Loucy (cell line): ENCODE measurements around the gene FBXW9.

Experiments used
- H2AFZ ChIP-seq: fragments of 200-600 bp; sonication (generic); 2 replicates; pipeline ENCODE4 v1.6.0; 2016; ENCODE audit warnings: antibody characterized with exemption, mild to moderate bottlenecking, low read length, moderate library complexity
- H3F3A ChIP-seq: fragments of 200-600 bp; 2 replicates; pipeline ENCODE4 v1.6.0; 2016; ENCODE audit warnings: antibody characterized with exemption, low read depth, mild to moderate bottlenecking
- H3K27me3 ChIP-seq: fragments of 200-600 bp; sonication (generic); 2 replicates; pipeline ENCODE4 v1.6.1; 2014; ENCODE audit warnings: low read length, mild to moderate bottlenecking; ENCODE audit not compliant: insufficient read depth, poor library complexity, severe bottlenecking
- H3K36me3 ChIP-seq: fragments of 200-600 bp; sonication (generic); 2 replicates; pipeline ENCODE4 v1.6.1; 2016; ENCODE audit warnings: low read length; ENCODE audit not compliant: insufficient read depth
- H3K4me1 ChIP-seq: fragments of 200-600 bp; sonication (generic); 2 replicates; pipeline ENCODE4 v1.5.1; 2014; ENCODE audit warnings: low read length, mild to moderate bottlenecking; ENCODE audit not compliant: insufficient read depth, poor library complexity, severe bottlenecking
- H3K4me2 ChIP-seq: fragments of 200-600 bp; sonication (generic); 2 replicates; pipeline ENCODE4 v1.6.0; 2014; ENCODE audit warnings: antibody characterized with exemption, low read length, low read depth, mild to moderate bottlenecking; ENCODE audit not compliant: poor library complexity, severe bottlenecking
- H3K4me3 ChIP-seq: fragments of 200-600 bp; sonication (generic); 2 replicates; pipeline ENCODE4 v1.5.1; 2014; ENCODE audit warnings: low read length, mild to moderate bottlenecking, mixed read lengths; ENCODE audit not compliant: poor library complexity, severe bottlenecking
- H3K79me2 ChIP-seq: fragments of 200-600 bp; sonication (generic); 2 replicates; pipeline ENCODE4 v1.6.1; 2014; ENCODE audit warnings: low read length; ENCODE audit not compliant: insufficient read depth
- H3K9ac ChIP-seq: fragments of 200-600 bp; sonication (generic); 2 replicates; pipeline ENCODE4 v1.6.0; 2014; ENCODE audit warnings: mild to moderate bottlenecking, low read depth, low read length, moderate library complexity; ENCODE audit not compliant: poor library complexity, severe bottlenecking
- H3K9me2 ChIP-seq: fragments of 200-600 bp; sonication (generic); replicated peaks from 2 replicates; pipeline ENCODE4 v1.6.1; 2016; ENCODE audit warnings: low read depth, low read length, mixed read lengths
- H3K9me3 ChIP-seq: fragments of 200-600 bp; sonication (generic); 2 replicates; pipeline ENCODE4 v1.6.1; 2014; ENCODE audit warnings: mild to moderate bottlenecking, antibody characterized with exemption, low read length, low read depth; ENCODE audit not compliant: insufficient read depth
- H4K20me1 ChIP-seq: fragments of 200-600 bp; sonication (generic); 2 replicates; pipeline ENCODE4 v1.6.0; 2014; ENCODE audit warnings: antibody characterized with exemption, low read length, mild to moderate bottlenecking; ENCODE audit not compliant: insufficient read depth, poor library complexity, severe bottlenecking
- CTCF ChIP-seq: fragments of 200-600 bp; sonication (generic); conservative IDR thresholded peaks from 2 replicates; pipeline ENCODE4 v1.5.1; 2014; ENCODE audit warnings: mild to moderate bottlenecking, antibody characterized with exemption, low read length
- EZH2phosphoT487 ChIP-seq: fragments of 200-600 bp; IDR thresholded peaks from 2 replicates; pipeline ENCODE4 v1.6.1; 2018; ENCODE audit warnings: antibody characterized with exemption, mild to moderate bottlenecking, moderate library complexity, borderline replicate concordance

FBXW9 gene

GRCh38 chr19:12696366-12697335, at the start of gene FBXW9:
Gene FBXW9 (minus strand): TSS chr19:12696631. CDS start chr19:12696581, 50 bp downstream.
- Histone ChIP-seq H4K20me1 (no peaks in the 10 kb centered on the region), H3K9me3 (no peaks in the 10 kb centered on the region), H3K4me3 (peak within 1 kb of the TSS; percentile 81), H3K36me3 (peaks cover 10% of the 10 kb centered on the region; the same call in 1 of the 2 replicates), H3K9me2 (no peaks in the 10 kb centered on the region), H3K9ac (peak within 1 kb of the TSS; percentile 75), H3K79me2 (no peaks in the 10 kb centered on the region), H3F3A (0 out of 2 replicates have a peak, but pooled peaks cover 2% of the 10 kb centered on the region), H2AFZ (peak within 1 kb of the TSS; percentile 64), H3K4me2 (peak within 1 kb of the TSS; percentile 81), H3K27me3 (no peaks in the 10 kb centered on the region), H3K4me1 (peaks cover 8% of the 10 kb centered on the region)
- TF ChIP-seq EZH2phosphoT487 = no peak
- no peak for TF ChIP-seq CTCF

GRCh38 chr19:12745166-12745897, 48.9 kb upstream of the FBXW9 start:
- Histone ChIP-seq H4K20me1 (no peaks in the 10 kb centered on the region), H3F3A (no peaks in the 10 kb centered on the region), H3K9ac (no peak overlapping the region), H3K4me1 (no peaks in the 10 kb centered on the region), H3K4me2 (no peak overlapping the region), H3K9me2 (no peaks in the 10 kb centered on the region), H3K79me2 (no peaks in the 10 kb centered on the region), H3K27me3 (no peaks in the 10 kb centered on the region), H2AFZ (no peak overlapping the region), H3K4me3 (no peak overlapping the region), H3K9me3 (peaks cover 3% of the 10 kb centered on the region; the same call in 1 of the 2 replicates), H3K36me3 (peaks cover 6% of the 10 kb centered on the region; the same call in 1 of the 2 replicates)
- TF ChIP-seq EZH2phosphoT487 (no peak), CTCF (no peak)

- H3K4me1 ChIP-seq = peaks cover 21% of the 10 kb centered on the region
- H3K27me3 ChIP-seq = peaks cover 6% of the 10 kb centered on the region
- H4K20me1 ChIP-seq = peaks cover 15% of the 10 kb centered on the region
- H3F3A ChIP-seq = no peaks in the 10 kb centered on the region
- peak overlapping the region; percentile 100 for H3K4me2 ChIP-seq
- peak overlapping the region; percentile 84 for H3K9ac ChIP-seq
- H3K79me2 ChIP-seq = peaks cover 39% of the 10 kb centered on the region
- no peaks in the 10 kb centered on the region for H3K36me3 ChIP-seq
- H3K9me2 ChIP-seq = no peaks in the 10 kb centered on the region
- H3K9me3 ChIP-seq = no peaks in the 10 kb centered on the region
- peak overlapping the region; percentile 96; the same call in 1 of the 2 replicates for H2AFZ ChIP-seq
- TF ChIP-seq EZH2phosphoT487 (no peak), CTCF (no peak)
- peak overlapping the region; percentile 89 for H3K4me3 ChIP-seq
These were observed 41.5 kb upstream of the FBXW9 start for GRCh38 chr19:12737835-12738351.
